Parathyroid adenoma (tissue), 2 donors: Measurements from ENCODE around the gene KCNH2.

Experiments used
- H2AFZ ChIP-seq: fragments of 300-600 bp; sonication (generic); one replicate; pipeline ENCODE4 v1.7.0; 2017; ENCODE audit warnings: antibody characterized with exemption, mild to moderate bottlenecking
- H3K27ac ChIP-seq: fragments of 300-600 bp; sonication (generic); one replicate; pipeline ENCODE4 v1.7.0; 2017
- H3K27me3 ChIP-seq: fragments of 300-600 bp; sonication (generic); one replicate; pipeline ENCODE4 v1.7.0; 2017; ENCODE audit warnings: low read length; ENCODE audit not compliant: control insufficient read depth, insufficient read depth
- H3K36me3 ChIP-seq: fragments of 300-600 bp; sonication (generic); one replicate; pipeline ENCODE4 v1.7.0; 2017; ENCODE audit warnings: low read length; ENCODE audit not compliant: control insufficient read depth, insufficient read depth
- H3K4me1 ChIP-seq: fragments of 300-600 bp; sonication (generic); one replicate; pipeline ENCODE4 v1.7.0; 2017; ENCODE audit warnings: control low read depth
- H3K4me2 ChIP-seq: fragments of 300-600 bp; sonication (generic); one replicate; pipeline ENCODE4 v1.7.0; 2017; ENCODE audit warnings: low read length
- H3K4me3 ChIP-seq: fragments of 300-600 bp; sonication (generic); one replicate; pipeline ENCODE4 v1.7.0; 2017; ENCODE audit warnings: low read depth, low read length
- H3K79me2 ChIP-seq: fragments of 300-600 bp; sonication (generic); one replicate; pipeline ENCODE4 v1.7.0; 2017; ENCODE audit warnings: control low read depth
- H3K9ac ChIP-seq: fragments of 300-600 bp; sonication (generic); one replicate; pipeline ENCODE4 v1.7.0; 2017; ENCODE audit warnings: mild to moderate bottlenecking
- H3K9me3 ChIP-seq: fragments of 300-600 bp; sonication (generic); one replicate; pipeline ENCODE4 v1.7.0; 2017; ENCODE audit warnings: low read length; ENCODE audit not compliant: control insufficient read depth
- TF ChIP-seq, protein P1 (sequence below): fragments of 300-600 bp; sonication (generic); IDR thresholded peaks from one replicate; pipeline ENCODE4 v1.7.0; 2017; ENCODE audit warnings: antibody characterized with exemption, mild to moderate bottlenecking
- donor health status: primary hyperparathyroidism.

Gene KCNH2

DNA sequence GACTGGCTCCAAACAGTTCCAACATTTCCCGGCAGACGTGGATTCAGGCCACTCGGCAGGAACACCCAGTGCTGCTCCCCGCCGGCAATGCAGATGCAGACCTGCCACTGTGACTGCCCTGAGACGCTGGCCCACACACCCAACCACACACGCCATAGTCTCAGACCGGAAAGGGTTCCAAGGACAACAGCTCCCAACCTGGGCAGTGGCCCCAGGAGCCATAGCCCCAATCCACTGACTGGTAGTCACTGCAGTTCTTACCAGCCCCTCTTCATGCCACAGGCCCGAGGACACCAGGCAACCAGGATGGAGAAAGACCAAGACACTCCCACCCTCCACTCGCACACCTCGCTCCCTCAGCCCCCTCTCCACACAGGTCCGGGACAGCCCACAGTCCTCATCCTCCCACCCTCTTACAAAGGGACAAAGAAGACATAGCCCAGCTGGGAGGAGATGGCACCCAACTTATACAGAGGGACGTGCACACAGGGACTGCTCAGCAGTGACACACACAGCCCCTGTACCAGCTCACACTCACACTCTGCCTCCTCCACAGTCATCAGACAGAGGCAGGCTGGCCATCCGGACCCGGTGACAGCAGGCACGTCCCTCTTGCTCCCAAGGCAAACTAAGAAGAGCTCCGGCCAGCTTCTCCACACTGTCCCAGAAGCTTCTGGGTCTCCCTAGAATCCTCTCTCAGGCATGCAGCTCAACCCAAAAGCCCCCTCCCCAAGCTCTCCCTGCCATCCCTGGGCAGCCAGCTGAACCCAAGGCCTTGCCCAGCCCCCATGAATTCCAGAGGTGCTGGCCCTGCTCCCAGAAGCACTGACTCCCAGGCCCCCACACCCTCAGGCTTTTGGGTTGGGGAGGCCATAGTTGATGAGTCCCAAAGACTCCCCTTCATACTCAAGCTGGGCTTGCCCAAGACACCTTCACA is 24.8 kb downstream of the KCNH2 start:
- Histone ChIP-seq H3K4me1 (no peaks in the 10 kb centered on the region), H3K4me2 (no peak overlapping the region), H3K9me3 (no peaks in the 10 kb centered on the region), H3K4me3 (no peak overlapping the region), H3K27ac (no peak overlapping the region), H3K27me3 (no peaks in the 10 kb centered on the region), H2AFZ (no peak overlapping the region), H3K9ac (no peak overlapping the region), H3K36me3 (no peaks in the 10 kb centered on the region), H3K79me2 (no peaks in the 10 kb centered on the region)
- TF ChIP-seq, protein P1, sequence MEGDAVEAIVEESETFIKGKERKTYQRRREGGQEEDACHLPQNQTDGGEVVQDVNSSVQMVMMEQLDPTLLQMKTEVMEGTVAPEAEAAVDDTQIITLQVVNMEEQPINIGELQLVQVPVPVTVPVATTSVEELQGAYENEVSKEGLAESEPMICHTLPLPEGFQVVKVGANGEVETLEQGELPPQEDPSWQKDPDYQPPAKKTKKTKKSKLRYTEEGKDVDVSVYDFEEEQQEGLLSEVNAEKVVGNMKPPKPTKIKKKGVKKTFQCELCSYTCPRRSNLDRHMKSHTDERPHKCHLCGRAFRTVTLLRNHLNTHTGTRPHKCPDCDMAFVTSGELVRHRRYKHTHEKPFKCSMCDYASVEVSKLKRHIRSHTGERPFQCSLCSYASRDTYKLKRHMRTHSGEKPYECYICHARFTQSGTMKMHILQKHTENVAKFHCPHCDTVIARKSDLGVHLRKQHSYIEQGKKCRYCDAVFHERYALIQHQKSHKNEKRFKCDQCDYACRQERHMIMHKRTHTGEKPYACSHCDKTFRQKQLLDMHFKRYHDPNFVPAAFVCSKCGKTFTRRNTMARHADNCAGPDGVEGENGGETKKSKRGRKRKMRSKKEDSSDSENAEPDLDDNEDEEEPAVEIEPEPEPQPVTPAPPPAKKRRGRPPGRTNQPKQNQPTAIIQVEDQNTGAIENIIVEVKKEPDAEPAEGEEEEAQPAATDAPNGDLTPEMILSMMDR = no peak

GRCh38 chr7:150952331-150953050 is 25.6 kb downstream of the KCNH2 start:
- no peak overlapping the region for H2AFZ ChIP-seq

DNA sequence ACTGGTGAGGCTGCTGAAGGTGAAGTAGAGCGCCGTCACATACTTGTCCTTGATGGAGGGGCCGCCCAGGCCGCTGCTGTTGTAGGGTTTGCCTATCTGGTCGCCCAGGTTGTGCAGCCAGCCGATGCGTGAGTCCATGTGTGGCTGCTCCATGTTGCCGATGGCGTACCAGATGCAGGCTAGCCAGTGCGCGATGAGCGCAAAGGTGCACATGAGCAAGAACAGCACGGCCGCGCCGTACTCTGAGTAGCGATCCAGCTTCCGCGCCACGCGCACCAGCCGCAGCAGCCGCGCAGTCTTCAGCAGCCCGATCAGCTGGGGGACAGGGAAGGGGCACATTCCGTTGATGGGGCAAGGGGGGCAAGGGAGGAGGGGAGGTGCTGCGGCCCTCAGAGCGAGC is 26.6 kb downstream of the KCNH2 start:
- Histone ChIP-seq H3K27me3 (no peaks in the 10 kb centered on the region), H3K36me3 (no peaks in the 10 kb centered on the region), H3K4me1 (no peaks in the 10 kb centered on the region), H3K27ac (no peak overlapping the region), H3K4me3 (no peak overlapping the region), H3K4me2 (no peak overlapping the region), H3K9me3 (no peaks in the 10 kb centered on the region), H2AFZ (no peak overlapping the region), H3K9ac (no peak overlapping the region), H3K79me2 (no peaks in the 10 kb centered on the region)
- TF ChIP-seq, protein P1 = no peak

More at GRCh38 chr7:150952331-150953050, 25.6 kb downstream of the KCNH2 start:
- no peaks in the 10 kb centered on the region for H3K27me3 ChIP-seq
- H3K4me1 ChIP-seq = no peaks in the 10 kb centered on the region
- no peaks in the 10 kb centered on the region for H3K79me2 ChIP-seq
- TF ChIP-seq, protein P1 = no peak
- H3K9me3 ChIP-seq = no peaks in the 10 kb centered on the region
- no peaks in the 10 kb centered on the region for H3K36me3 ChIP-seq
- H3K4me2 ChIP-seq = no peak overlapping the region
- no peak overlapping the region for H3K27ac ChIP-seq
- no peak overlapping the region for H3K4me3 ChIP-seq
- no peak overlapping the region for H3K9ac ChIP-seq

GRCh38 chr7:150951181-150951520 is 27.0 kb downstream of the KCNH2 start:
- Histone ChIP-seq H3K27me3 (no peaks in the 10 kb centered on the region), H2AFZ (no peak overlapping the region)

More at GRCh38 chr7:150951181-150951520, 27.0 kb downstream of the KCNH2 start:
- no peaks in the 10 kb centered on the region for H3K4me1 ChIP-seq
- no peak overlapping the region for H3K9ac ChIP-seq
- H3K4me2 ChIP-seq = no peak overlapping the region
- H3K27ac ChIP-seq = no peak overlapping the region
- H3K9me3 ChIP-seq = no peaks in the 10 kb centered on the region
- TF ChIP-seq, protein P1 = no peak
- no peaks in the 10 kb centered on the region for H3K79me2 ChIP-seq
- no peaks in the 10 kb centered on the region for H3K36me3 ChIP-seq
- no peak overlapping the region for H3K4me3 ChIP-seq
